HG03108 (cell line): ENCODE data around the gene PCDH18.

ENCODE experiments used
- ATAC-seq: cut with Tn5 transposase; IDR thresholded peaks from one replicate; pipeline ENCODE4 v1.9.1; 2021; ENCODE audit warnings: moderate library complexity; ENCODE audit not compliant: unreplicated experiment

PCDH18 gene

GRCh38 chr4:137474711-137475301 is 57.5 kb downstream of the PCDH18 start:
- no peak for ATAC-seq

GRCh38 chr4:137471895-137472294 is 60.4 kb downstream of the PCDH18 start:
- ATAC-seq, result no peak

GRCh38 chr4:137471461-137471860 is 60.8 kb downstream of the PCDH18 start:
- no peak for ATAC-seq

- no peak for ATAC-seq
Measured at GRCh38 chr4:137470806-137471205, 61.5 kb downstream of the PCDH18 start.
